T-cell (primary cell): ENCODE measurements around the gene SEPTIN7. TPM values are rescaled to one million over a fixed set of nuclear protein-coding genes. Genes with fewer than 3 reads are reported as not detected.
A peak's percentile ranks its signal among the peaks of the same experiment; 100 is the strongest.

Experiments used
- ATAC-seq, 4 experiments: fragments of 200-7000 bp in 3 of 4; fragments of 150-1000 bp in 1 of 4; cut with Tn5 transposase; replicated peaks in 1 of 4; 1 replicate in 3 of 4; 2 replicates in 1 of 4; pipeline ENCODE4 v1.10.0; 2021; ENCODE audit warnings: moderate library complexity in 3 of 4, mild to moderate bottlenecking in 2 of 4, moderate number of reproducible peaks in 1 of 4
- CTCF ChIA-PET, 2 donors: fragments of 300-600 bp; sonication (Branson Sonifier 250); formaldehyde crosslinking; loops; one replicate each; lab custom pipeline; 2022; ENCODE audit warnings: antibody characterized with exemption in 2 of 2; lab: Charles Lee
- POLR2A ChIA-PET, 2 donors: fragments of 300-600 bp; sonication (Branson Sonifier 250); formaldehyde crosslinking; loops; one replicate each; lab custom pipeline; 2022; ENCODE audit warnings: antibody characterized with exemption in 2 of 2; lab: Charles Lee
- DNase-seq, 35 experiments: peaks; one replicate each; pipeline versions ENCODE4 v3.0.0 to v3.0.0-alpha.2; 2013 to 2023
- H3K27ac ChIP-seq: one replicate; pipeline ENCODE4 v1.5.1; 2013; ENCODE audit warnings: low read length
- H3K27me3 ChIP-seq, 2 experiments: replicated peaks in 1 of 2; 1 replicate in 1 of 2; 2 replicates in 1 of 2; pipeline versions ENCODE4 v1.6.1 to v1.7.0; 2013; ENCODE audit warnings: low read length in 1 of 2, mixed read lengths in 1 of 2; ENCODE audit not compliant: control insufficient read depth in 2 of 2, insufficient read depth in 2 of 2; ENCODE audit errors: extremely low read depth in 1 of 2
- H3K36me3 ChIP-seq, 2 donors: 1 replicate in 1 of 2; 2 replicates in 1 of 2; pipeline versions ENCODE4 v1.6.1 to v1.7.0; 2013; ENCODE audit warnings: low read length in 1 of 2; ENCODE audit not compliant: control insufficient read depth in 2 of 2, insufficient read depth in 1 of 2; ENCODE audit errors: extremely low read depth in 1 of 2
- H3K4me1 ChIP-seq, 2 experiments: 1 replicate in 1 of 2; 2 replicates in 1 of 2; pipeline versions ENCODE4 v1.6.1 to v1.7.0; 2013; ENCODE audit warnings: low read length in 2 of 2, mixed read lengths in 1 of 2; ENCODE audit not compliant: insufficient read depth in 2 of 2, control insufficient read depth in 1 of 2; ENCODE audit errors: extremely low read depth in 1 of 2
- H3K4me3 ChIP-seq, 2 donors: 1 replicate in 1 of 2; 2 replicates in 1 of 2; pipeline versions ENCODE4 v1.5.1 to v1.7.0; 2013; ENCODE audit warnings: mild to moderate bottlenecking in 2 of 2, low read length in 1 of 2, moderate library complexity in 1 of 2; ENCODE audit not compliant: control insufficient read depth in 1 of 2; ENCODE audit errors: extremely low read depth in 1 of 2
- H3K9me3 ChIP-seq: 2 replicates; pipeline ENCODE4 v1.7.0; 2013
- H3K27ac Mint-ChIP-seq, 2 donors: one replicate each; pipeline ENCODE4 v1.8.0; 2020 to 2021; ENCODE audit warnings: mild to moderate bottlenecking in 2 of 2, mixed read lengths in 2 of 2
- H3K27me3 Mint-ChIP-seq, 2 donors: one replicate each; pipeline ENCODE4 v1.8.0; 2021 to 2022; ENCODE audit warnings: mixed read lengths in 2 of 2
- H3K36me3 Mint-ChIP-seq: one replicate; pipeline ENCODE4 v1.8.0; 2021; ENCODE audit warnings: mixed read lengths
- H3K4me1 Mint-ChIP-seq, 3 donors: one replicate each; pipeline ENCODE4 v1.8.0; 2020 to 2022; ENCODE audit warnings: mixed read lengths in 3 of 3, mild to moderate bottlenecking in 1 of 3
- H3K4me3 Mint-ChIP-seq, 3 donors: one replicate each; pipeline ENCODE4 v1.8.0; 2020 to 2022; ENCODE audit warnings: mild to moderate bottlenecking in 3 of 3, mixed read lengths in 3 of 3, moderate library complexity in 3 of 3
- H3K9me3 Mint-ChIP-seq, 3 donors: one replicate each; pipeline ENCODE4 v1.8.0; 2020 to 2022; ENCODE audit warnings: mixed read lengths in 3 of 3
- WGBS: methylation state at CpG from one replicate; pipeline ENCODE4 v1.1.5; 2013; ENCODE audit warnings: missing lambda C conversion rate; ENCODE audit not compliant: insufficient coverage; 5-methylcytosine and 5-hydroxymethylcytosine counted together
- total RNA-seq, 35 experiments: library from RNA in 6 of 35; stranded (reverse) in 6 of 35; fragments of 120-200 nt in 1 of 35; gene quantifications; one replicate each; pipeline versions ENCODE4 v1.2.1 to v1.2.4 and lab custom pipeline; 2013 to 2026

SEPTIN7 gene
- total RNA-seq, 5 donors from 2014 or later (not counting 1 experiment from before 2014, with no cell fraction given): 181 to 231 (median 200) TPM

GRCh38 chr7:35828817-35829216 lies 28.0 kb downstream of the SEPTIN7 start:
- POLR2A ChIA-PET: interaction anchor here in 1 of 2 donors (0.6 kb wide), 1 partner anchor 10 kb away, joined by 8 read pairs; no protein-coding TSS in a partner anchor
- peaks cover 59 to 67% (median 61%) of the 10 kb centered on the region in 3 donors for H3K4me1 Mint-ChIP-seq
- no peak overlapping the region for H3K27ac Mint-ChIP-seq
- H3K4me1 ChIP-seq: peaks cover 9% of the 10 kb centered on the region in 2 experiments
- no peaks in the 10 kb centered on the region for H3K9me3 Mint-ChIP-seq
- 93% methylated on average over 4 of the region's 6 CpGs for WGBS
- H3K27ac ChIP-seq: no peak overlapping the region
- H3K4me3 Mint-ChIP-seq: no peak overlapping the region
- no peak for ATAC-seq
- CTCF ChIA-PET: interaction anchor here in 1 of 2 donors (0.6 to 0.7 kb wide), 2 partner anchors 16 to 74 kb away, joined by 3 read pairs; no protein-coding TSS in a partner anchor
- peaks cover 25% of the 10 kb centered on the region for H3K36me3 Mint-ChIP-seq
- no peaks in the 10 kb centered on the region for H3K27me3 Mint-ChIP-seq
- no peaks in the 10 kb centered on the region for H3K27me3 ChIP-seq
- peaks cover 0 to 12% of the 10 kb centered on the region in 2 donors for H3K36me3 ChIP-seq
- DNase-seq: no peak
- no peaks in the 10 kb centered on the region for H3K9me3 ChIP-seq
- no peak overlapping the region for H3K4me3 ChIP-seq

DNA sequence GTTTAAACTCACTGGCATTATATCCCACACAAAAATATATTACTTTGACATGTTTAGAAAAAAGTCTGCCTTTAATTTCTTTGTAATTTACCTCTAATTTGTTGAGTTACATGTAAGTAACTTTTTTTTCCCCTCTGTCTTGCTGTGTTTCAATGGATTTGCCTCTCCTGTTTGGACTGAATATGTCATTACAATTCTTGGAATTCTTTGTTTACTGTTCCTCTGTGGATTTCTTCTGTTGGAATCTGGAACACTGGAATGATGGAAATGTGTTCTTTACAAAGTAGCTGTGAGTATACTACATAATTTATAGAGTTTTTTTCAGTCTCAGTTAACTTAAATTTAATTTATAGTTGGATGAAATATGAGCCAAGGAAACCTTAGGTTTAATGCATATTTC lies 30.4 kb downstream of the SEPTIN7 start:
- Histone ChIP-seq H3K4me3 (no peak overlapping the region), H3K4me1 (peaks cover 3 to 9% of the 10 kb centered on the region in 2 experiments), H3K9me3 (no peaks in the 10 kb centered on the region), H3K27me3 (no peaks in the 10 kb centered on the region), H3K27ac (no peak overlapping the region), H3K36me3 (peaks cover 0 to 22% of the 10 kb centered on the region in 2 donors)
- Mint-ChIP-seq H3K27ac (no peak overlapping the region), H3K4me3 (peak overlapping the region in 1 of 3 donors; percentile 7), H3K4me1 (peaks cover 67 to 82% (median 73%) of the 10 kb centered on the region in 3 donors), H3K36me3 (peaks cover 46% of the 10 kb centered on the region), H3K27me3 (no peaks in the 10 kb centered on the region), H3K9me3 (no peaks in the 10 kb centered on the region)
- ChIA-PET CTCF (interaction anchor here (0.6 to 1.0 kb wide), 2 partner anchors 10 to 207 kb away, joined by 3 read pairs; no protein-coding TSS in a partner anchor), POLR2A (no interaction called here)
- ATAC-seq (no peak), DNase-seq (no peak)

DNA sequence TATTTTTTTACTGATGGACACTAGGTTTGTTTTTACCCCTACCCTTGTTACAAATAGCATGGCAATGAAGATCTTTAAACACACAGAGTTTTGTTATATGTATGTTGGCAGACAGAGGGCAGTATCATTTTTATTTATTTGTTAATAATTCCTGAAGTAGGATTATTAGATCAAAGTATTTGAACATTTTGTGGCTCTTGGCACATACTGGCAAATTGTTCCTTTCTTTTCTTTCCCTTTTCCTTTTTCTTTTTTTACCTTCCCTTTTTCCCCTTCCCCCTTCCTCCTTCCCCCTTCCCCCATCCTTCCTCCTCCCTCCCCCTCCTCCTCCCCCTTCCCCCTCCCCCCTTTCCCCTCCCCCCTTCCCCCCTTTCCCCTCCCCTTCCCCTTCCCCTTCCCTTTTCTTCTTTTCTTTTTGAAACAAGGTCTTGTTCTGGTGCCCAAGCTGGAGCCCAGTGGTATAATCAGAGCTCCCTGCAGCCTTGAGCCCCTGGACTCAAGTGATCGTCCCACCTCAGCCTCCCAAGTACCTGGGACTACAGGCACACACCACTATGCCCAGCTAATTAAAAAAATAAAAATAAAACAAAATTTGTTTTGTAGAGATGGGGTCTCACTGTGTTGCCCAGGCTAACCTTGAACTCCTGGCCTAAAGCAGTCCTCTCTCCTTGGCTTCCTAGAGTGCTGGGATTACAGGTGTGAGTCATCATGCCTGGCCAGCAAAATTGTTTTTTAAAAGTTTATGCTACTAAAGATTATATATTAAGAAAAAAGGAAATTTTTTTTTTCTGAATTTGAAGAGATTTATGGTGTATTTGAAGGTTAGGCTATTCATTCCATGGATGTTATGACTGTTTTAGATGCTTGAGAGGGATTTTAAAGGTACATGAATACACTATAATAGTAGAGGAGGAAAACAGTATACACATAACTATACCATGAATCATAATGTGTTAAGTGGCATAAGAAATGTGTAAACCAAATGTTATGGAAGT lies 39.3 kb downstream of the SEPTIN7 start:
- Histone ChIP-seq H3K36me3 (peaks cover 0 to 20% of the 10 kb centered on the region in 2 donors), H3K4me1 (peaks cover 0 to 2% of the 10 kb centered on the region in 2 experiments), H3K4me3 (no peak overlapping the region), H3K27me3 (no peaks in the 10 kb centered on the region), H3K27ac (no peak overlapping the region), H3K9me3 (no peaks in the 10 kb centered on the region)
- peak overlapping the region in 1 of 2 donors; percentile 72 for H3K27ac Mint-ChIP-seq
- no peaks in the 10 kb centered on the region for H3K27me3 Mint-ChIP-seq
- H3K4me3 Mint-ChIP-seq: no peak overlapping the region
- WGBS: no CpG with 5 or more reads among the region's 1 CpG
- DNase-seq: no peak
- H3K9me3 Mint-ChIP-seq: no peaks in the 10 kb centered on the region
- POLR2A ChIA-PET: no interaction called here
- H3K36me3 Mint-ChIP-seq: peaks cover 42% of the 10 kb centered on the region
- H3K4me1 Mint-ChIP-seq: peaks cover 28 to 53% (median 50%) of the 10 kb centered on the region in 3 donors
- ATAC-seq: no peak
- CTCF ChIA-PET: interaction anchor here in 1 of 2 donors (0.7 kb wide), 1 partner anchor 296 kb away, joined by 4 read pairs; no protein-coding TSS in a partner anchor

DNA sequence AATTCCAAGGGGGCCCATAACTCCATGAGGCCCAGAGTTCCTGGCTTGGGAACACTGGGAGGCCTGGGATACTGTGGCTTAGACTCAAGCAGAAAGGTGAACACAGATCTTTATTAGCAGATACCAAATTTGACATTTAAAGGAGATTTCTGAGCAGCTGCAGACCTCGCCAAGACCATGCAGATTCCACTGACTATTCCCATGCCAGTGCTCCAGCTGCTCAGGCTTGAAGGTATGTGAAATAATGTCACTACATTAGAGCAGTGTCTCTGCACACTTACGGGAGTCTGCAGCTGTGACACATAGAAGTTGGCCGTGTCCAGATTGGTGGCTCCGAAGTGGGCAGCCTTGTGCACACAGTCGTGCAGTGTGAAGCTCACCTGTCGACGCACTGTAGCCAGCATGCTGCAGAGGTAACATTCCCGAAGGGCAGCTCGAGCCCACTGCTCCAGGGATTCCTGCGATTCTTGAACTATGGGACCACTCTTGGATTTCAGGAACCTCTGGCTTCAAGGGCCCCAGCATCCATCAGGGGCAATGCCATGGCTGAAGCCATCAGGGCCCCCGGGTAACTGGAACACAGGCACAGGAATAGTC lies 46.1 kb downstream of the SEPTIN7 start:
- H3K4me3 Mint-ChIP-seq: no peak overlapping the region
- no peaks in the 10 kb centered on the region for H3K27me3 ChIP-seq
- no peaks in the 10 kb centered on the region for H3K9me3 Mint-ChIP-seq
- ATAC-seq: no peak
- CTCF ChIA-PET: no interaction called here
- H3K27ac ChIP-seq: no peak overlapping the region
- H3K9me3 ChIP-seq: no peaks in the 10 kb centered on the region
- WGBS: 98% methylated on average over 11 of the region's 11 CpGs
- POLR2A ChIA-PET: no interaction called here
- no peak overlapping the region for H3K27ac Mint-ChIP-seq
- peaks cover 0 to 23% of the 10 kb centered on the region in 2 donors for H3K36me3 ChIP-seq
- H3K36me3 Mint-ChIP-seq: peaks cover 48% of the 10 kb centered on the region
- peaks cover 0 to 2% of the 10 kb centered on the region in 2 experiments for H3K4me1 ChIP-seq
- DNase-seq: no peak
- H3K27me3 Mint-ChIP-seq: no peaks in the 10 kb centered on the region
- H3K4me1 Mint-ChIP-seq: peaks cover 38 to 64% (median 63%) of the 10 kb centered on the region in 3 donors
- H3K4me3 ChIP-seq: no peak overlapping the region

DNA sequence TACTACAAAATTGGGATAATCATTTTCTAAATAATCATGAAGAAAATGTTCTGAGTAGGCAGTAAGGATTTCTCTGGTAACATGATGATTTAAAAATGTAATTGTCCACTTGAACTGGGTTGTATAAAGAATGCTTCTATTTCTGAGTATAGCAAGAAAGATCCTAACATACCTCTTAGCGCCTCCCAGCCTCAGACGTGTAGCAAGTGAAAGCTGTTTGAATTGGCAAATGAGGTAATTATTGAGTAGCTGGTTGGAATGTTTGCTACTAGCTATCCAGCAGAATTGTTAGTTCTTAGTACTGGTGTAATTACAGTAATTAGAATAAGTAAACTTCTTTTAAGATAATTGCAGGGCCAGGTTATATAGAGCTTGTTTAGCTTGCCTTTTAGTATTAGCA lies 47.9 kb downstream of the SEPTIN7 start:
- Histone ChIP-seq H3K4me3 (no peak overlapping the region), H3K27me3 (no peaks in the 10 kb centered on the region), H3K4me1 (peaks cover 0 to 6% of the 10 kb centered on the region in 2 experiments), H3K9me3 (no peaks in the 10 kb centered on the region), H3K27ac (no peak overlapping the region), H3K36me3 (peaks cover 5 to 28% of the 10 kb centered on the region in 2 donors)
- Mint-ChIP-seq H3K4me1 (peaks cover 52 to 71% (median 70%) of the 10 kb centered on the region in 3 donors), H3K27ac (no peak overlapping the region), H3K9me3 (no peaks in the 10 kb centered on the region), H3K36me3 (peaks cover 49% of the 10 kb centered on the region), H3K4me3 (no peak overlapping the region), H3K27me3 (no peaks in the 10 kb centered on the region)
- no CpG with 5 or more reads among the region's 2 CpGs for WGBS
- CTCF ChIA-PET: interaction anchor here in 1 of 2 donors (0.6 to 1.8 kb wide), 2 partner anchors 34 to 48 kb away, joined by 5 read pairs; partner anchors contain the start of gene SEPTIN7
- ATAC-seq: no peak
- DNase-seq: no peak
- POLR2A ChIA-PET: interaction anchor here in 1 of 2 donors (0.6 kb wide), 1 partner anchor 55 kb away, joined by 4 read pairs; no protein-coding TSS in a partner anchor
